ENCODE results near the gene CENPM.
A peak's percentile ranks its signal among the peaks of the same experiment; 100 is the strongest.

The CENPM gene

GRCh38 chr22:41946629-41947423 is at the start of gene CENPM:
TSS of gene CENPM (minus strand) at chr22:41947152. CDS start at chr22:41947076, 76 bp downstream.
- peak; percentile 88 for DNase-seq

DNA sequence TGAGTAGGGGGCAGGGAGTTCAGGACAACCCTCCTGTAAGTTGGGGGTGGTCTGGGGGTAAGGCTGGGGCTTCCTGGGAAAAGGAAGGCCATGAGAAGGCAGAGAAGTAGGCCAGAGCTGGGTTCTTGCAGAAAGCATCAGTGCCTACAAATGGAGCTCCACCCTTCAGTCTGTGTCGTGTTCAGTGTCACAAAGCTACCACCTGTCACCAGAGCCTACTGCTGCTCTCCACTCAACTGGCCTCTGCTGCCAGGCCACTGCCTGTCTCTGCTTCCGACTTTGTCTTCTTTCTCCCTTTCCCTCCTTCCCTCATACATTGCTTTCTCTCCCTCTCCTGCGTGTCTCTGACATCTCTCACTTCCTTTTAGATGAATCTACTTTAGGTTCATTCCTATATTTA is 48.3 kb upstream of the CENPM start:
- DNase-seq = no peak

GRCh38 chr22:41992496-41992895 is 45.5 kb upstream of the CENPM start:
- no peak for DNase-seq

DNA sequence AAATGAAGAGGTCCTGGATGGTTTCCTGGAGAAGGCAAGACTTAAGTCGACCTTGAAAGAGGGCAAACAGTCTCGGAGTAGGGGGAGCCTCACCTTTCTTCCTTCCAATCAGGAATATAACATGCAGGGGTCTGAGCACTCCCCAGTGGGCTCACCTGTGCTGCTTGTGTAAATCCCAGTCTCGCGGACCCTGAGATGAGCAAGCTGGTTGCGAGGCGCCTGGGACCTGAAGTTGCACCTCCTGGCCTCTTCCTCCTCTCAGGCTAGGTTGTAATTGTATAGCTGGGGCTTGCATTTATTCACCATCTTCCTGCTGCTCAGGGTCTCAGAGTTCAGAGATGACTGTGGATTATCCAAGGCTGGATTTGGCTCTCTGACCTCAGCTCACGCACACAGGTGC is 44.2 kb upstream of the CENPM start:
- no peak for DNase-seq

GRCh38 chr22:41989246-41989645 is 42.3 kb upstream of the CENPM start:
- DNase-seq = no peak

DNA sequence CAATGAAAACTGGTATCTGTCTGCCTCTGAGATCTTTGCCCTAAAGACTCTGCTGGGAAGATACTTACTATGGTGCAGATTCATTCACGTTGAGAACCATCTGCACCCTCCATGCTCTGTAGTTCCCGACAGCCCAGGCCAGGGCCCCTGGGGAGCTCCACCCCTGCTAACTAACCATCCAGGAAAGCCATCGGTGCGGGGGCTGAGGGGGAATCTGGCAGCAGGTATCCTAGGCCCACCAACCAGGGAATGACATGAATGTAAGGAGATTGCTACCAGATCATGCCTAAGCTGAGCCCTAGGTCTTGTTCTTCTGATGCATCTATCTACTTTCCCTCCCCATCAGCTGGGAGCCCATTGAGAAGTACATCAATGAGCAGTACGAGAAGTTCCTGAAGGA is 40.3 kb upstream of the CENPM start:
- no peak for DNase-seq

DNA sequence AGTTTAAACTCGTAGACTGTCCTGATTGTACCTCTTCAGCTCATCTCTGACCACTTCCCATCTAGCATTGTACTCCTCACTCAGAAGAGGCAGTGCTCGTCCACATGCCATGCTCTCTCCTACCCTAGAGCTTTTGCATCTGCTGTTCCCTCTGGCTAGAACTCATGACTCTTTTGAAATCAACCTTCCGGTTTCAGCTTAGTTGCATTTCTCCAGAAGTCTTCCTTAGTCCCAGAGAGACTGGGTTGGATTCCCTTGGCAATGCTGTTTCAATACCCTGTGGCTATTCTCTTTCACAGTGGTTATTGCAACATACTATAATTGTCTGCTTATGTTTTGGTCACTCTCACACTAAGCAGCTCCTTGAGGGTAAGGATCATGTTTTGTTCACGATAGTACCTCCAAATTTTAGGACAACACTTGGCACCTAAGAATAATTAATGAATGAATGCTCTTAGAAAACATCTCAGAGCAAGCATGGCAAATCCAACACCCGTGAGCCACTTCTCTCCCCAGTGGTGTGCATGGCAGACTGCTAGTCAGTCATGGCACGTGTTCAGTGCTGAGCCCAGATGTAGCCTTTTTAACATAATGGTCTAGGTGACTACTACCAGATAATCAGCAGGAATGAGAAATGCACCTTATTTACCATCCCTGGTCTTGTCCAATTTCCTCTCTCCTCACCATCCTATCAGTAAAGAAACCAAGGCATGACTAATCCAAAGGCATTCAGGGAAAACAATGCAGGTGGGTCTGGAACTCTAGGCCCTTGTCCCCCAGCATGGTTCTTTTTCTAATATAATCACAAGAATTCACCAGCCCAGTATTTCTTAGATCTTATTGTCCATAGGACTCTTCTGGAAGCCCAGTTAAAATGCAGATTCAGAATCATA is 36.8 kb upstream of the CENPM start:
- DNase-seq = no peak

- DNase-seq = no peak
Measured at GRCh38 chr22:41982865-41983264, 35.9 kb upstream of the CENPM start.

GRCh38 chr22:41979423-41980250 is 32.7 kb upstream of the CENPM start:
- no peak for DNase-seq

- DNase-seq = no peak
Measured at GRCh38 chr22:41978732-41979131, 31.8 kb upstream of the CENPM start.

- DNase-seq = no peak
Measured at GRCh38 chr22:41976961-41977566, 30.1 kb upstream of the CENPM start.

GRCh38 chr22:41976070-41976901 is 29.3 kb upstream of the CENPM start:
- no peak for DNase-seq

DNA sequence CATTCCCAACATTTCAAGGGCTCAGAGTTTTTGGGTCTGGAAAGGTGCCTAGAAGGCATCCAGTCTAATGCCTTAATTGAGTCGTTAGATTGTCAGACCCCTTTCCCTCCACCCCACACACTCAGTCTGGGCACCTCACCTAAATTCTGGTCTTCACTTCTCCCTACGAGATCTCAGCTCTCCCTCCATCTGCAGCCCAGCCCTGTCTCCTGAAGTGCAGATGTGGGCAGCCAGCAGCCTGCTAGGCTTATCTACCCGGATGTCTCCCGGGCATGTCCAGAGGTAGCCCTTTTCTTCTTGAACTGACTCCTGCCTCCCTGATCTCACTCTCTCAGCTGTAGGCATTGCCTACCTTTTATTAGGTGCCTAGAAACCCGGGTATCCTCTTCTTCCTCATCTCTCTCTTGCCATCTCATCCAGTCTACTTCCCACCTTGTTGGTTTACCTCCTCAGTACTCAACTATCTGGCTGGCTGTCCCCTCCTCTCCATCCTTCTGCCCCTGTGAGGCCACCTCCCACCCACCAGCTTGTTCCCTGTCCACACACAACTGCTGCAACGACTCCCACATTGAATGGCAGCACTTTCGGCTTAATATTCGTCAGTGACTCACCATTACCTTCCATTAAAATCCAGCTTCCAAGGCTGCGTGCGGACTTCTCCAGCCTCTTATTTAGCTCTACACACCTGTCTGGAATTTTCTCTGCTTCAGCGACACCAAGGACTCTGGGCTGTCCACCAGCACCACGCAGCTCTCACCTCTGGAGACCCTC is 28.5 kb upstream of the CENPM start:
- no peak for DNase-seq

DNA sequence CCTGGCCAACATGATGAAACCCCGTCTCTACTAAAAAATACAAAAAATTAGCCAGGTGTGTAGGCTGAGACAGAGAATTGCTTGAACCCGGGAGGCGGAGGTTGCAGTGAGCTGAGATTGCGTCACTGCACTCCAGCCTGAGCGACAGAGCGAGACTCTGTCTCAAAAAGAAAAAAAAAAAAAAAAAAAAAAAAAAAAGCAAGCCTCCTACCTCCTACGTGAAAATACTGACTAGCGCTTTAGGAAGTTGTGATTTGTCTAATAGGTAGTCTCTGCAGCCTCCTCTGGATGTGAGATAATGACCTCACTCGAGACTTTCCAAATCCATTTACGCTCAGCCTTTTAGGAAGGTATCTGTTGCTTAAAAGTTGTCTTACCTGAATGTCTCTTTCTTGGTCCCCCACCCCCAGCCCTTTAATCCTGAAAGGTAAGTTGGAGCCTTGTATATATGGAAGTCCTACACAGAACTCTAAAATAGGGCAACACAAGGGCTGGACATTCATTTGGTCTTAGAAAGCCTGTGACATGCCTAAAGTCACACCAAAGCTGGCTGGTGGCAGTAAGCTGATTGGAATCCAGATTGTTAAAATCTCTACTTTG is 27.8 kb upstream of the CENPM start:
- no peak for DNase-seq

- DNase-seq = no peak
Measured at GRCh38 chr22:41971431-41971830, 24.5 kb upstream of the CENPM start.

GRCh38 chr22:41970601-41971000 is 23.6 kb upstream of the CENPM start:
- no peak for DNase-seq

- no peak for DNase-seq
Measured at GRCh38 chr22:41969110-41969646, 22.2 kb upstream of the CENPM start, which contains the start of gene SEPTIN3. TSS of gene SEPTIN3 (plus strand) at chr22:41969443. CDS start at chr22:41971493, 2,050 bp downstream.

- DNase-seq = no peak
Measured at GRCh38 chr22:41968601-41969000, 21.6 kb upstream of the CENPM start.

DNA sequence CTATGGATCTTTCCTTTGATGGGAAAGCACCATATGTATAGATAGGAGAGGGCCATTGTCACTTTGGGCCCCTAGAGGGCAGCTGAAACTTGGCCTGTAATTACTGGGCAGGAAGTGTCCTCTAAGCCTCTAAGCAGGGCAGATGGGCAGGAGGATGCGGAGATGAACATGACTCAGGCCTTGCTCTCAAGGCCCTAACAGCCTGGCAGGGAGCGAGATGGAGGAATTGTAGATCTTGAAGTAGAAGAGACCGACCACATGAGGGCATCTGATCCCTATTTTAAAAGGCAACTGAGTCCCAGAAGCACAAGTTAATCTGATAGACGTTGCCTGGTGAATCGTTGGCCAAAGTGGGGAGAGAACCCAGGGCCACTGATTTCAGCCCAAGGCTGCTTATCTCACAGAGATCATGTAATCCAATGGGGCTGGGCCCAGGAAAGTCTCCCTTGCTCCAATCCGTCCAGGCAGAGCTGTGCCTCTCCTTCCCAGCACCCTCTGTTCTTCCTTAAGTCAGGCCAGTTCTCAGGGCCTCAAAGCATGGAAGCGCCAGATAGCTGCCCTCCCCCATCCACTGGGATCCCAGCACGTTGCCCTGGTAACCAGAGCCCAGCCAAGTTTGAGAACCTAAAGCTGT is 19.8 kb upstream of the CENPM start:
- DNase-seq = no peak

- DNase-seq = no peak
Measured at GRCh38 chr22:41966225-41966606, 19.3 kb upstream of the CENPM start.

Data from NCI-H526 treated with DMSO at 0.1 percent for 48 hours (cell line).